ENCODE results near the gene DIDO1.

DNA sequence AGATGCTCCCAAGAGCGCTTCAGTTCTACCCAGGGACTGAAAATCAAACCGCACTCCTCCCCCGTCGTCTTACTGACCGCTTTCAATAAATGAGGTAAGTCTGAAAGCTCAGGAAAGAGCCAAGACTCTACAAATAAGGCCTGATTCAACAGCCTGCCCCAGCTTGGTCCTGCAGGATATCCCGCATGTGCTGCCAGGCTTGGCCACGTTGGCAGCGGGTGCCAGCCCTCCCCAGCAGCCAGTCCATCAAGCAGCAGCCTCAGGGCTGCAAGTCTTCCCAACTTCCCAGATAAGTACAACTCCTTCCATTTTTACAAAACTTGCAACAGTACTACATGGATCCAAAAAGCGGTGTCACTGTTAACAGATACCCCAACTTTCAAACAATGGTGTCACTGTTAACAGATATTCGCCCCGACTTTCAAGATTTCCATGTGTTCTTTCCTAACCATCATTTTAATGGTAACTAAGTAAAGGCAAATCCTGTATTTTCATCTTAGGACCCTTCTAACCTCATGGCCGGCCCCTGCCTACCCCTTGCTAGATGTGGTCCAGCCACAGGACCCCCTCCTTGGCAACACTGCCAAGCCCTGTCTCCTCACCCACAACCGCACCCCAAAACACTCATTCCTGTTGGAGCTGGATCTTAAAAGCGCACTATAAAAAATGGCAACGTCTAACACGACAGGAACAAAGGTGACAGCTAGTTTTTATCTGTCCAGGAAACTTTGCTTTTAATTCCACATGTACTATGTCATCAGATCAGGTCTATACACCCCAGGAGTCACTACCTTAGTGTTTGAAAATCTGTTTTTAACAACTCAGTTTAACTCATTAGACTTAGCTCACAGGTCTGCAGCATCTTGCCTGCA, 28.0 kb downstream of the DIDO1 start:
- TF ChIP-seq, protein P1, sequence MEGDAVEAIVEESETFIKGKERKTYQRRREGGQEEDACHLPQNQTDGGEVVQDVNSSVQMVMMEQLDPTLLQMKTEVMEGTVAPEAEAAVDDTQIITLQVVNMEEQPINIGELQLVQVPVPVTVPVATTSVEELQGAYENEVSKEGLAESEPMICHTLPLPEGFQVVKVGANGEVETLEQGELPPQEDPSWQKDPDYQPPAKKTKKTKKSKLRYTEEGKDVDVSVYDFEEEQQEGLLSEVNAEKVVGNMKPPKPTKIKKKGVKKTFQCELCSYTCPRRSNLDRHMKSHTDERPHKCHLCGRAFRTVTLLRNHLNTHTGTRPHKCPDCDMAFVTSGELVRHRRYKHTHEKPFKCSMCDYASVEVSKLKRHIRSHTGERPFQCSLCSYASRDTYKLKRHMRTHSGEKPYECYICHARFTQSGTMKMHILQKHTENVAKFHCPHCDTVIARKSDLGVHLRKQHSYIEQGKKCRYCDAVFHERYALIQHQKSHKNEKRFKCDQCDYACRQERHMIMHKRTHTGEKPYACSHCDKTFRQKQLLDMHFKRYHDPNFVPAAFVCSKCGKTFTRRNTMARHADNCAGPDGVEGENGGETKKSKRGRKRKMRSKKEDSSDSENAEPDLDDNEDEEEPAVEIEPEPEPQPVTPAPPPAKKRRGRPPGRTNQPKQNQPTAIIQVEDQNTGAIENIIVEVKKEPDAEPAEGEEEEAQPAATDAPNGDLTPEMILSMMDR (IDR thresholded peaks at IDR 0.05): no peak
- peak; percentile 48 for TF ChIP-seq POLR2AphosphoS5 (IDR thresholded peaks at IDR 0.05)
